Measurements from ENCODE around the gene GPR18.

The GPR18 gene

GRCh38 chr13:99258210-99258860 is at the start of gene GPR18:
Gene GPR18, minus strand, starts transcription at chr13:99258379. Its CDS starts 2,507 bp downstream, at chr13:99255872.
- no peak for DNase-seq (ENCODE audit: low spot score)

- no peak for DNase-seq (ENCODE audit: low spot score)
These were observed 49.6 kb upstream of the GPR18 start for GRCh38 chr13:99307648-99308339.

GRCh38 chr13:99307247-99307646 is 49.1 kb upstream of the GPR18 start, which contains the start of gene GPR183:
Gene GPR183, minus strand, starts transcription at chr13:99307399. Its CDS starts 11,254 bp downstream, at chr13:99296145.
- DNase-seq (ENCODE audit: low spot score): no peak

GRCh38 chr13:99305566-99305965 is 47.4 kb upstream of the GPR18 start:
- DNase-seq (ENCODE audit: low spot score): no peak

GRCh38 chr13:99305158-99305557 is 47.0 kb upstream of the GPR18 start:
- no peak for DNase-seq (ENCODE audit: low spot score)

GRCh38 chr13:99304541-99304940 is 46.4 kb upstream of the GPR18 start:
- no peak for DNase-seq (ENCODE audit: low spot score)

GRCh38 chr13:99303863-99304521 is 45.8 kb upstream of the GPR18 start:
- DNase-seq (ENCODE audit: low spot score): no peak

- DNase-seq (ENCODE audit: low spot score): no peak
These were observed 44.7 kb upstream of the GPR18 start for GRCh38 chr13:99302637-99303505.

GRCh38 chr13:99301913-99302636 is 43.9 kb upstream of the GPR18 start:
- DNase-seq (ENCODE audit: low spot score): no peak

- no peak for DNase-seq (ENCODE audit: low spot score)
These were observed 43.1 kb upstream of the GPR18 start for GRCh38 chr13:99301056-99301838.

- DNase-seq (ENCODE audit: low spot score): no peak
These were observed 41.8 kb upstream of the GPR18 start for GRCh38 chr13:99299920-99300341.

GRCh38 chr13:99299256-99299919 is 41.2 kb upstream of the GPR18 start:
- DNase-seq (ENCODE audit: low spot score): no peak

- DNase-seq (ENCODE audit: low spot score): no peak
These were observed 39.9 kb upstream of the GPR18 start for GRCh38 chr13:99298056-99298455.

- DNase-seq (ENCODE audit: low spot score): no peak
These were observed 39.2 kb upstream of the GPR18 start for GRCh38 chr13:99297331-99297730.

GRCh38 chr13:99296398-99296797 is 38.2 kb upstream of the GPR18 start:
- DNase-seq (ENCODE audit: low spot score): no peak

- no peak for DNase-seq (ENCODE audit: low spot score)
These were observed 37.5 kb upstream of the GPR18 start for GRCh38 chr13:99295488-99296252.

GRCh38 chr13:99294958-99295357 is 36.8 kb upstream of the GPR18 start:
- DNase-seq (ENCODE audit: low spot score): no peak

- no peak for DNase-seq (ENCODE audit: low spot score)
These were observed 36.0 kb upstream of the GPR18 start for GRCh38 chr13:99294198-99294597.

GRCh38 chr13:99293178-99293577 is 35.0 kb upstream of the GPR18 start:
- no peak for DNase-seq (ENCODE audit: low spot score)

Measured in putamen (tissue), 1 donor.